Keratinocyte (primary cell): ENCODE results near the gene SLC36A3. TPM values are rescaled to one million over a fixed set of nuclear protein-coding genes. Genes with fewer than 3 reads are reported as not detected.
"Not testable (repeated sequence)": the region's sequence is repeated elsewhere in the genome, so short reads cannot be mapped to it uniquely, and the experiment has no call there.

ENCODE experiments used
- DNase-seq: peaks from one replicate; pipeline ENCODE4 v3.0.0-alpha.2; 2011; ENCODE audit warnings: low read depth, missing footprints, low spot score
- FAIRE-seq: peaks from 2 replicates; lab custom pipeline; 2011; peaks lifted over from hg19 to GRCh38; lab: Jason Lieb, UNC
- H2AFZ ChIP-seq: 2 replicates; pipeline ENCODE4 v1.6.0; 2012; ENCODE audit warnings: low read length, control low read depth, inconsistent platforms; ENCODE audit not compliant: control insufficient read depth
- H3K27ac ChIP-seq: 2 replicates; pipeline ENCODE4 v1.5.1; 2011; ENCODE audit warnings: low read length; ENCODE audit not compliant: control insufficient read depth, insufficient read depth
- H3K27me3 ChIP-seq: 3 replicates; pipeline ENCODE4 v1.6.0; 2011; ENCODE audit warnings: low read length; ENCODE audit not compliant: control insufficient read depth, insufficient read depth; ENCODE audit errors: extremely low read depth
- H3K36me3 ChIP-seq, 2 experiments: 2 replicates in 1 of 2; 3 replicates in 1 of 2; pipeline ENCODE4 v1.5.1; 2011; ENCODE audit warnings: low read length in 2 of 2, mild to moderate bottlenecking in 1 of 2; ENCODE audit not compliant: control insufficient read depth in 2 of 2, insufficient read depth in 2 of 2; ENCODE audit errors: extremely low read depth in 1 of 2
- H3K4me1 ChIP-seq: 3 replicates; pipeline ENCODE4 v1.5.1; 2011; ENCODE audit warnings: low read length; ENCODE audit not compliant: control insufficient read depth, insufficient read depth; ENCODE audit errors: extremely low read depth
- H3K4me2 ChIP-seq: 3 replicates; pipeline ENCODE4 v1.6.0; 2011; ENCODE audit warnings: low read depth, low read length; ENCODE audit not compliant: control insufficient read depth, insufficient read depth; ENCODE audit errors: extremely low read depth
- H3K4me3 ChIP-seq, 3 experiments: fragments of 200-600 bp in 1 of 3; sonication (generic) in 1 of 3; 2 replicates in 2 of 3; 3 replicates in 1 of 3; pipeline ENCODE4 v1.5.1; 2011 to 2016; ENCODE audit warnings: low read length in 3 of 3, mild to moderate bottlenecking in 3 of 3, control low read depth in 2 of 3, inconsistent platforms in 1 of 3, low read depth in 1 of 3, mixed read lengths in 1 of 3, mixed run types in 1 of 3, moderate library complexity in 1 of 3; ENCODE audit not compliant: control insufficient read depth in 2 of 3, insufficient read depth in 2 of 3; ENCODE audit errors: extremely low read depth in 1 of 3
- H3K79me2 ChIP-seq: 2 replicates; pipeline ENCODE4 v1.6.0; 2012; ENCODE audit warnings: low read length; ENCODE audit not compliant: control insufficient read depth, insufficient read depth
- H3K9ac ChIP-seq: 3 replicates; pipeline ENCODE4 v1.6.0; 2011; ENCODE audit warnings: low read length; ENCODE audit not compliant: control insufficient read depth, insufficient read depth; ENCODE audit errors: extremely low read depth
- H3K9me1 ChIP-seq: 3 replicates; pipeline ENCODE4 v1.6.0; 2011; ENCODE audit warnings: low read length; ENCODE audit not compliant: control insufficient read depth, insufficient read depth; ENCODE audit errors: extremely low read depth
- H3K9me3 ChIP-seq: 2 replicates; pipeline ENCODE4 v1.5.1; 2012; ENCODE audit warnings: low read depth, low read length; ENCODE audit not compliant: control insufficient read depth
- H4K20me1 ChIP-seq: 3 replicates; pipeline ENCODE4 v1.6.0; 2011; ENCODE audit warnings: low read length; ENCODE audit not compliant: control insufficient read depth, insufficient read depth; ENCODE audit errors: extremely low read depth
- CTCF ChIP-seq, 3 experiments: IDR thresholded peaks in 1 of 3; conservative IDR thresholded peaks in 1 of 3; optimal IDR thresholded peaks in 1 of 3; 2 replicates in 2 of 3; 3 replicates in 1 of 3; pipeline versions ENCODE3 to v1.5.1; 2011; ENCODE audit warnings: low read length in 3 of 3, mild to moderate bottlenecking in 3 of 3, moderate library complexity in 2 of 3, control low read depth in 1 of 3, inconsistent platforms in 1 of 3; ENCODE audit not compliant: insufficient read depth in 2 of 3; ENCODE audit errors: extremely low read depth in 1 of 3
- EZH2 ChIP-seq: IDR thresholded peaks from one replicate; pipeline ENCODE4 v1.6.1; 2012; ENCODE audit warnings: inconsistent platforms, mild to moderate bottlenecking, low read length, moderate library complexity
- dilution Hi-C: fragments of 300-500 bp; cut with MboI; formaldehyde crosslinking; loops from one replicate; pipeline ENCODE4 v1.7.0; 2020; ENCODE audit warnings: low sequenced_read_pairs; ENCODE audit not compliant: extremely low pct_ligation_motif_present
- polyA plus RNA-seq, 5 experiments: library from polyadenylated mRNA; depleted of rRNA in 3 of 5; stranded (reverse) in 3 of 5; stranded (forward) in 1 of 5; unstranded in 1 of 5; fragments of >200 nt; gene quantifications; 1 replicate in 1 of 5; 2 replicates in 3 of 5; 3 replicates in 1 of 5; pipeline versions ENCODE4 v1.2.1 to v1.2.3, GENCODE V29; 2011 to 2012; ENCODE audit warnings: missing spikeins in 2 of 5, low read depth in 1 of 5, low replicate concordance in 1 of 5

Gene SLC36A3
- polyA plus RNA-seq, 1 donor (not counting 4 experiments of a cell fraction or from before 2014, with no cell fraction given): not detected

DNA sequence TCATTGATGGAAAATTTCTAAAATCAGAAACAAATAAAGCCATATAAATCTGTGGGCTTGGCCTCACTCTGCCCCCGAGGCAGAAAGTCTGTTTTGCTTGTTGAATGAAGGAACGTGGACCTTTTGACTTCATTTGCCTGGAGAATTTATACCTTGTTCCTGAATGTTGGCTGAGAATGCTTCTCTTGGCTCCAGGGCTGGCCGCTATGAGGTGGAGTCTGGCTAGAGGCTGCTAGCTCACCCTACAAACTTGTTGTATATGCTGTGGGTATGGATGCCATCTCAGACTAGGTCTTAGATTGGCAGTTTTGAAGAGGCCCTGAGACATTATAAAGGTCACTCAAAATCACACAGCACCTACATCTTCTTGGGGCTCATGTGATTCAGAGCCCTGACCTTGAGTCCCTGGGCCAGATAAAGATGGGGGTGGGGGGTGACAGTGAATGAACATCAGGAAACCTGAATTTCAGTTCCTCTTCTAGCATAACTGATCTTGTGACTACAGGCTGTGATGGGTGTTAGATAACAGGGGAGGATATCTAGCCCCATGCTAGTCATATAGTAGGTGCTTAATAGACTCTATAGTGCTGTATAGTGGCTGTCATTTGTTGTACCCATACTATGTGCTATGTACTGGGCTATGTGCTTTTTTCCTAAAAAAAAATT, 47.8 kb downstream of the SLC36A3 start:
- peaks cover 0 to 5% of the 10 kb centered on the region in 2 experiments for H3K36me3 ChIP-seq
- no peak overlapping the region for H2AFZ ChIP-seq
- no peak for TF ChIP-seq CTCF (optimal IDR thresholded peaks at IDR 0.05 in 1 of 3, IDR thresholded peaks at IDR 0.05 in 1 of 3, conservative IDR thresholded peaks at IDR 0.05 in 1 of 3; ENCODE audit: extremely low read depth in 1 of 3, insufficient read depth in 2 of 3, low read length in 3 of 3)
- no peak for TF ChIP-seq EZH2
- no peaks in the 10 kb centered on the region for H3K9me3 ChIP-seq
- peak overlapping the region; percentile 99 for H3K4me2 ChIP-seq
- H3K9me1 ChIP-seq: no peaks in the 10 kb centered on the region
- DNase-seq (no peak), FAIRE-seq (no peak)
- H4K20me1 ChIP-seq: no peaks in the 10 kb centered on the region
- H3K27ac ChIP-seq: peak overlapping the region; percentile 21
- H3K4me1 ChIP-seq: peaks cover 46% of the 10 kb centered on the region
- peaks cover 55% of the 10 kb centered on the region for H3K79me2 ChIP-seq
- peak overlapping the region in 2 of 3 experiments; percentile 59 to 97 for H3K4me3 ChIP-seq
- dilution Hi-C loops: no loop called here
- no peaks in the 10 kb centered on the region for H3K27me3 ChIP-seq
- no peak overlapping the region for H3K9ac ChIP-seq

DNA sequence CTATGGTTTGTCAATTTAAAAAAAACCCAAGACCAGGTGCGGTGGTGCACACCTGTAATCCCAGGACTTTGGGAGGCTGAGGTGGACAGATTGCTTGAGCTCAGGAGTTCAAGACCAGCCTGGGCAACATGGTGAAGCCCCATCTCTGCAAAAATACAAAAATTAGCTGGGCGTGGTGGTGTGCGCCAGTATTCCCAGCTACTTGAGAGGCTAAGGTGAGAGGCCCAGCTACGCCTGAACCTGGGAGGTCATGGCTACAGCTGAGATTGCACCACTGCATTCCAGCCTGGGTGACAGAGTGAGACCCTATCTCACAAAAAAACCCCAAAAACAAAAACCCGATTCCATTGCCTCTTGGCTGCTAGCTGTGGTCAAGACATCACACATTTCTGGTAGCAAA, 48.6 kb downstream of the SLC36A3 start:
- Histone ChIP-seq H3K4me3 (peak overlapping the region in 2 of 3 experiments; percentile 59 to 97), H3K4me2 (peak overlapping the region; percentile 99), H3K4me1 (peaks cover 46% of the 10 kb centered on the region), H3K79me2 (peaks cover 54% of the 10 kb centered on the region), H3K27ac (peak overlapping the region; percentile 21)
- dilution Hi-C loops, DNase-seq, FAIRE-seq, H3K9ac ChIP-seq, H3K9me3 ChIP-seq, H3K27me3 ChIP-seq, H2AFZ ChIP-seq, H3K9me1 ChIP-seq, H4K20me1 ChIP-seq, H3K36me3 ChIP-seq: not testable (repeated sequence)
